NT2/D1 (cell line): ENCODE data around the gene TENM4.

ENCODE experiments used
- DNase-seq: peaks from one replicate; pipeline ENCODE4 v3.0.0-alpha.2; 2011; ENCODE audit warnings: low read depth, low spot score
- H3K27me3 ChIP-seq: 2 replicates; pipeline ENCODE4 v1.6.0; 2011; ENCODE audit warnings: mild to moderate bottlenecking; ENCODE audit not compliant: insufficient read length, insufficient read depth
- H3K36me3 ChIP-seq: 2 replicates; pipeline ENCODE4 v1.6.1; 2011; ENCODE audit warnings: mild to moderate bottlenecking, low read length, mixed read lengths; ENCODE audit not compliant: insufficient read depth, insufficient read length
- H3K4me1 ChIP-seq: 2 replicates; pipeline ENCODE4 v1.5.1; 2011; ENCODE audit not compliant: insufficient read depth, insufficient read length
- H3K4me3 ChIP-seq: 2 replicates; pipeline ENCODE4 v1.5.1; 2011; ENCODE audit warnings: low read depth; ENCODE audit not compliant: insufficient read length
- H3K9ac ChIP-seq: 2 replicates; pipeline ENCODE4 v1.6.0; 2011; ENCODE audit warnings: low read depth; ENCODE audit not compliant: insufficient read length
- H3K9me3 ChIP-seq: 2 replicates; pipeline ENCODE4 v1.5.1; 2011; ENCODE audit warnings: mild to moderate bottlenecking, low read length; ENCODE audit not compliant: insufficient read depth
- SUZ12 ChIP-seq: IDR thresholded peaks from 2 replicates; pipeline ENCODE4 v1.6.1; 2011; ENCODE audit not compliant: insufficient read length, insufficient read depth; ENCODE audit errors: extremely low read depth
- YY1 ChIP-seq: IDR thresholded peaks from 2 replicates; pipeline ENCODE4 v1.6.1; 2011; ENCODE audit not compliant: insufficient read length, insufficient read depth
- ZNF274 ChIP-seq: IDR thresholded peaks from 2 replicates; pipeline ENCODE4 v1.6.1; 2011; ENCODE audit warnings: mild to moderate bottlenecking, low read depth, low read length

TENM4 gene

DNA sequence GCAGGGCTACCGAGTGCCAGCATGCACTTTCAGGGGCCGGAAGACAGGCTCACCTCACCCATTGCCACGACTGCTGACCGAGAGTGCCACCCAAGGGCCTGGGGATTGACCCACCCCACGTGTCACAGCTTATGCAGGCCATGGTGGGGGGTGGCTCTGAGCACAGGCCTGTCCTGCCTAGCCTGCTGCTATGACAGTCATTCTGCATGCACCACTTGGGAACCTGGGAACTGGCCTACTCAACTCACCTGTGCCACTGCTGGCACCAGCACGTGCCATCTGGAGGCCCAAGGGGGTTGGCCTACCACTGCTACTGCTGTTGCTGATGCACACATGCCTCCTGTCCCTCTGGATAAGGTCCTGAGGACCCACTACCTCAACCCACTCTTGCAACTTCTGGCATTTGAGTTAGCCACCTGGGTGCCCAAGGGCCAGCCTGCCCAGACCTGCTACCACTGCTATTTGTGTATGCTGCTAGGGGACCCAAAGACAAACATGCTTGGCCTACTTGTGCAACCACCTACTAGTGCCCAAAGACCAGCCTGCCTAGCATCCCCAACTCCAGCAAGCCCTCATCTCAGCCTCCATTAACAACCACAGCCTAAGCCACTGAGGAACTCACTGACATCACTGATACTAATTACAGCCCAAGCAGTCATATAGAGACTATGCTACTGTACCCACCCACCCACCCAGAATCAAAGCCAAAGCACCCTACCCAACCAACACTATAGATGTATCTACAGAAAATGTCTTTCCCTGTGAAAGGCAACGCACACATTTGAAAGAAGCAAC is 807.1 kb downstream of the TENM4 start:
- Histone ChIP-seq H3K9ac (no peak overlapping the region), H3K27me3 (no peaks in the 10 kb centered on the region), H3K9me3 (peaks cover 27% of the 10 kb centered on the region), H3K4me3 (no peak overlapping the region), H3K4me1 (no peaks in the 10 kb centered on the region), H3K36me3 (no peaks in the 10 kb centered on the region)
- no peak for TF ChIP-seq YY1
- no peak for TF ChIP-seq SUZ12
- no peak for TF ChIP-seq ZNF274
- DNase-seq: no peak

DNA sequence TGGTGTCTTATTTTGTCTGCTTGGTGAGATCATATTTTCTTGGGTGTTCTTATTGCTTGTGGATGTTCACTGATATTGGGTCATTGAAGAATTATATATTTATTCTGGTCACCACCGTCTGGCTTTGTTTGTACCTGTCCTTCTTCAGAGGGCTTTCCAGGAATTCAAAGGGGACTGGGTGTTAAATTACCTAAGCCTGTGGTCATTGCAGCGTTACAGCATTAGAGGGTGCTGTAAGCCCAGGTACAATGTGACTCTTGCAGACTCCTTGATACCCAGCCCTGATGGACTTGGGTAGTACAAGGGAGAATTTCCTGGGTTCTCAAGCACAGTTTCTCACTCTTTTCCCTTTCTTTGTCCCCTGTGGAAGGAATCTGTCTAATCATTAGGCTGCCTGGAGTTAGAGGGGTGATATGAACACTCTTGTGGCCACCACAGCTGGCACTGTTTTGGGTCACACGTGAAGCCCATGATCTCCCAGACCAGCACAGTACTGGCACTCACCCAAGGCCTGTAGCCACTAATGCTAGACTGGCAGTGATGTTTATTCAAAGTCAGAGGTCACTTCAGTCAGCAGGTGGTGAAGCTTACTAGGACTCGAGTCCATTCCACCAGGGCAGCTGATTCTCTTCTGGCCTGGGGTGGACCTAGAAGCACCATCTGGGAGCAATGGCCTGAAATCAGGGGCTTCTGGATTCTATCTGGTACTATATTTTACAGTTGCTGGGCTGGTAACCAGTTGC is 810.1 kb downstream of the TENM4 start:
- TF ChIP-seq SUZ12 (no peak), ZNF274 (no peak), YY1 (no peak)
- Histone ChIP-seq H3K27me3 (no peaks in the 10 kb centered on the region), H3K4me3 (no peak overlapping the region), H3K9ac (no peak overlapping the region), H3K9me3 (peaks cover 32% of the 10 kb centered on the region), H3K36me3 (no peaks in the 10 kb centered on the region), H3K4me1 (no peaks in the 10 kb centered on the region)
- DNase-seq: peak; percentile 11

DNA sequence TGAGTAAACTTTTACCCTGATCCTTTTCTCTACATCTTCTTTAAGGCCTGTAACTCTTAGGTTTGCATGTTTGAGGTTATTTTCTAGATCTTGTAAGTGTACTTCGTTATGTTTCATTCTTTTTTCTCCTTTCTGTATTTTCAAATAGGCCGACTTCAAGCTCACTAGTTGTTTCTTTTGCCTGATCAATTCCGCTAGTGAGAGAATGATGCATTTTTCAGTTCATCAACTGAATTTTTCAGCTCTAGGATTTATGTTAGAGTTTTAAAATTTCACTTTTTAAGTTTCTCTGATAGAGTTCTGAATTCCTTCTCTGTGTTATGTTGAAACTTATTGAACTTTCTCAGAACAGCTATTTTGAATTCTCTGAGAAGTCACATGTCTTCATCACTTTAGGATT is 810.7 kb downstream of the TENM4 start:
- DNase-seq: no peak
- no peak for TF ChIP-seq YY1
- no peak for TF ChIP-seq SUZ12
- TF ChIP-seq ZNF274: no peak
- no peak overlapping the region for H3K4me3 ChIP-seq
- no peaks in the 10 kb centered on the region for H3K36me3 ChIP-seq
- no peaks in the 10 kb centered on the region for H3K27me3 ChIP-seq
- H3K4me1 ChIP-seq: no peaks in the 10 kb centered on the region
- peaks cover 32% of the 10 kb centered on the region for H3K9me3 ChIP-seq
- H3K9ac ChIP-seq: no peak overlapping the region

GRCh38 chr11:78622666-78623065 is 818.2 kb downstream of the TENM4 start:
- Histone ChIP-seq H3K4me1 (no peaks in the 10 kb centered on the region), H3K36me3 (no peaks in the 10 kb centered on the region), H3K9ac (no peak overlapping the region), H3K9me3 (peaks cover 16% of the 10 kb centered on the region; the same call in 1 of the 2 replicates), H3K4me3 (no peak overlapping the region), H3K27me3 (no peaks in the 10 kb centered on the region)
- no peak for TF ChIP-seq SUZ12
- TF ChIP-seq ZNF274: no peak
- TF ChIP-seq YY1: no peak
- DNase-seq: no peak

DNA sequence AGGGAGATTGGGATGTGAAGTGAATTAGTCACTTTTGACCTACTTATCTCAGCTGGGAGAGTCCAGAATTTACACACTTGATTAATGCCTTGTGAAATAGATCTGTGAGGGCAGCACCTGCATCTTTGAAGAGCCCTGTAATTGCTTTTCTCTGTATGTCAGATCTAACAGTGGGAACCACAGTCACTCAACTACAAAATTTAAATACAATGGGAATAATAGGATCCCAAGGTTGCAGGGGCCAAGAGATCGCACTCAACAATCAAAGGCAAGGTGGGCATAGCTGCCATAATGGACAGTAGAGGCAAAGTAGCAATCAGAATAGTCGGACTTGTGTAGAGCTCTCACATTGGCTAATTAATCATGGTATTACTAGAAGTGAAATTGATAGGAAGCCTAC is 820.7 kb downstream of the TENM4 start:
- H3K9me3 ChIP-seq: peaks cover 16% of the 10 kb centered on the region; the same call in 1 of the 2 replicates
- no peaks in the 10 kb centered on the region for H3K27me3 ChIP-seq
- no peaks in the 10 kb centered on the region for H3K4me1 ChIP-seq
- no peak overlapping the region for H3K9ac ChIP-seq
- no peak overlapping the region for H3K4me3 ChIP-seq
- TF ChIP-seq SUZ12 (no peak), YY1 (no peak), ZNF274 (no peak)
- DNase-seq: no peak
- no peaks in the 10 kb centered on the region for H3K36me3 ChIP-seq

- TF ChIP-seq SUZ12 (no peak), YY1 (no peak), ZNF274 (no peak)
- no peaks in the 10 kb centered on the region for H3K36me3 ChIP-seq
- no peaks in the 10 kb centered on the region for H3K27me3 ChIP-seq
- no peak overlapping the region for H3K9ac ChIP-seq
- no peaks in the 10 kb centered on the region for H3K4me1 ChIP-seq
- no peak for DNase-seq
- H3K9me3 ChIP-seq: peaks cover 14% of the 10 kb centered on the region; the same call in 1 of the 2 replicates
- H3K4me3 ChIP-seq: no peak overlapping the region
Measured at GRCh38 chr11:78615724-78616123, 825.1 kb downstream of the TENM4 start.

GRCh38 chr11:78613378-78613813 is 827.4 kb downstream of the TENM4 start:
- Histone ChIP-seq H3K4me3 (no peak overlapping the region), H3K4me1 (no peaks in the 10 kb centered on the region), H3K9ac (no peak overlapping the region), H3K9me3 (no peaks in the 10 kb centered on the region), H3K27me3 (no peaks in the 10 kb centered on the region), H3K36me3 (no peaks in the 10 kb centered on the region)
- DNase-seq: no peak
- TF ChIP-seq YY1: no peak
- TF ChIP-seq ZNF274: no peak
- TF ChIP-seq SUZ12: no peak
